Left ventricle myocardium inferior (tissue), 1 donor: ENCODE measurements around the gene CTRB2. TPM values are rescaled to one million over a fixed set of nuclear protein-coding genes. Genes with fewer than 3 reads are reported as not detected.
"Not testable (repeated sequence)": the region's sequence is repeated elsewhere in the genome, so short reads cannot be mapped to it uniquely, and the experiment has no call there.

Experiments
- DNase-seq: peaks from one replicate; pipeline ENCODE4 v3.0.0-alpha.2; 2020
- H3K27ac ChIP-seq: fragments of 200-600 bp; replicated peaks from 2 replicates; pipeline ENCODE4 v1.8.0; 2021
- H3K27me3 ChIP-seq: fragments of 200-600 bp; 2 replicates; pipeline ENCODE4 v1.8.0; 2021; ENCODE audit warnings: low read depth
- H3K36me3 ChIP-seq: fragments of 200-600 bp; 2 replicates; pipeline ENCODE4 v1.8.0; 2021
- H3K4me1 ChIP-seq: fragments of 200-600 bp; 2 replicates; pipeline ENCODE4 v1.8.0; 2021
- H3K4me3 ChIP-seq: fragments of 200-600 bp; 2 replicates; pipeline ENCODE4 v1.8.0; 2021; ENCODE audit warnings: mild to moderate bottlenecking, moderate library complexity
- H3K9me3 ChIP-seq: fragments of 200-600 bp; replicated peaks from 2 replicates; pipeline ENCODE4 v1.8.0; 2021
- intact Hi-C: fragments of 100-400 bp; cut with micrococcal nuclease; formaldehyde crosslinking; loops from one replicate; pipeline ENCODE4 v1.11.0; 2022
- total RNA-seq: library from RNA; stranded (reverse); fragmentation: NEBNext Ultra II Directional; extraction: Animal tissue kit (Norgen Biotek cat#: 25700); gene quantifications from one replicate; pipeline ENCODE4 v1.2.1, GENCODE V29; 2021
- TF ChIP-seq, protein P1 (sequence below): fragments of 200-600 bp; IDR thresholded peaks from 2 replicates; pipeline ENCODE4 v1.8.0; 2021; ENCODE audit warnings: antibody characterized with exemption, mild to moderate bottlenecking, borderline replicate concordance
- donor health status: DM: no; HTN: yes; CAD: no; lungs with severe emphysema.

The CTRB2 gene
- total RNA-seq, 1 donor from 2014 or later = not detected

DNA sequence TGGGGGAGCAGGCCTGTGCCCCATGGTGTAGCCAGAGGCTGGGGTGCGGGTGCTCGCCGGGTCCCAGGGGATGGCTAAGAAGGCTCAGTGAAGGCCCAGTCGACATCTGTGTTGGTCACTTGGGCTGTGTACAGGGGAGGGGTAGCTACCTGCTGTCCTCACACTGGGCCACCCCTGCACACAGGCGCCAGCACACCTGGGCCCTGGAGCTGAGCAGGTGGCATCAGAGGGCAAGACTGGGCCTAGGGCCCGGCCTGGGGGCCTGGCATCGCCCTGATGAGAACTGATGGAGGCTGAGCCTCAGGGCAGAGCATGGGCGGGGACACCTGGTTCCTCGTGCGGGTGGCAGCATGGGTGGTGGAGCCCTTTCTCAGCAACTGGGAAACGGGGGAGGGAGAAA lies 870 bp upstream of the CTRB2 start:
- Histone ChIP-seq H3K9me3 (no peaks in the 10 kb centered on the region), H3K27me3 (peaks cover 12% of the 10 kb centered on the region), H3K4me1 (no peaks in the 10 kb centered on the region), H3K4me3 (no peak overlapping the region), H3K27ac (no peak overlapping the region), H3K36me3 (no peaks in the 10 kb centered on the region)
- TF ChIP-seq, protein P1, sequence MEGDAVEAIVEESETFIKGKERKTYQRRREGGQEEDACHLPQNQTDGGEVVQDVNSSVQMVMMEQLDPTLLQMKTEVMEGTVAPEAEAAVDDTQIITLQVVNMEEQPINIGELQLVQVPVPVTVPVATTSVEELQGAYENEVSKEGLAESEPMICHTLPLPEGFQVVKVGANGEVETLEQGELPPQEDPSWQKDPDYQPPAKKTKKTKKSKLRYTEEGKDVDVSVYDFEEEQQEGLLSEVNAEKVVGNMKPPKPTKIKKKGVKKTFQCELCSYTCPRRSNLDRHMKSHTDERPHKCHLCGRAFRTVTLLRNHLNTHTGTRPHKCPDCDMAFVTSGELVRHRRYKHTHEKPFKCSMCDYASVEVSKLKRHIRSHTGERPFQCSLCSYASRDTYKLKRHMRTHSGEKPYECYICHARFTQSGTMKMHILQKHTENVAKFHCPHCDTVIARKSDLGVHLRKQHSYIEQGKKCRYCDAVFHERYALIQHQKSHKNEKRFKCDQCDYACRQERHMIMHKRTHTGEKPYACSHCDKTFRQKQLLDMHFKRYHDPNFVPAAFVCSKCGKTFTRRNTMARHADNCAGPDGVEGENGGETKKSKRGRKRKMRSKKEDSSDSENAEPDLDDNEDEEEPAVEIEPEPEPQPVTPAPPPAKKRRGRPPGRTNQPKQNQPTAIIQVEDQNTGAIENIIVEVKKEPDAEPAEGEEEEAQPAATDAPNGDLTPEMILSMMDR = no peak
- intact Hi-C loops = loop anchor here (2.0 kb wide), 1 partner anchor 17 kb away; no protein-coding TSS in a partner anchor
- no peak for DNase-seq

DNA sequence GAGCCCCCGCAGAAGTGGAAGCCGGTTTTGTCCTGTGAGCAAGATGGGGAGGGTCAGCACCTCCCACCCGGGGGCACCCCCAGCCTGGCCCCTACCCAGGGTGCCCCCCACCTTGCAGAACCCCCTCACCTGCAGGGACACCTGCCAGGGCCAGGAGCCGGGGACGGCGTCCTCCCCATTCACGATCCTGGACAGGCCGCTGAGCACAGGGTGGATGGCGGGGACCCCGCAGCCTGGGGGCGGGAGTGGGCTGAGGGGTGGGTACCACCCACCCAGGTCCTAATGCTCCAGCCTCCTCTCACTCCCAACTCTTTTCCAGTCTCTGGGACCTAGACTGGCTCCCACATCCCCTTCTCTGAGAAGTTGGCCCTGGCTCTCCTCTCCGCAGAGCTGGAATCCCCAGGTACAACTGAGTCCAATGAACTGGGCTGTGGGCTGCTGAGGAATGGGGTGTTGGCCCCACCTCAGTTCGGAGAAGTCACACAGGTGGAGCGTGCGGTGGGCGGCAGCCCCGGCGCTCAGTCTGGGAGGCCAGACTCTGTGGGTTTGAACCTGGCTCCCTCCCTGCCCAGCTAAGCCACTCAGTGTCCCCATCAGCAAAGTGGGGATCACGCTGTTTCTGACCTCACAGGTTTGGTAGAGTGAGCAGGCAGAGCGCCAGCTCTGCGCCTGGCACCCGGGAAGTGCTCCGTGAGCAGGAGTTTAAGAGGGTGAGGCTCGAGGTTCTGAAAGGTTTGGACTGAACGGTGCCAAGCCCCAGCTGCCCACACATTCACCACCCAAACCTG lies 806 bp downstream of the CTRB2 start:
- H3K36me3 ChIP-seq, H3K4me1 ChIP-seq, H3K9me3 ChIP-seq, H3K4me3 ChIP-seq, DNase-seq, H3K27ac ChIP-seq: not testable (repeated sequence)
- intact Hi-C loops = loop anchor here (2.0 kb wide), 1 partner anchor 19 kb away; no protein-coding TSS in a partner anchor
- H3K27me3 ChIP-seq = peaks cover 12% of the 10 kb centered on the region

DNA sequence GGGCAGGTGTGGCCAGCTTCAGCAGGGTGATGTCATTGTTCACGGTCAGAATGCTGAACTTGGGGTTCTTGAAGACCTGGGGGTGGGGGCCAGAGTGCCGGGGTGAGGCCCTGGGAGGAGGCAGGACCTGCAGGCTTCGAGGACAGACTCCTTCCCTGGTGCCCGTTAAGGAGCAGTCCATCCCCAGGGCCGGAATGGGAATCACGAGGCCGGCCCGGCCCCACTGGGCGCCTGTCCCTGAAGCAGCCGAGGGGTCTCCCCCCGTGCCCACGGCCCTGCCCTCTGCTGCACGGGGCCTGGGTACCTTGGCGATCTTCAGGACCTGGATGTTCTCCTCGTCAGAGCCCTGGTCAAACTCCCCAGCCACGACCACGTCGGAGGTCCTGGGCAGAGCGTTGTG lies 1.5 kb downstream of the CTRB2 start:
- intact Hi-C loops = not testable (repeated sequence)

GRCh38 chr16:75204905-75205304 lies 2.1 kb downstream of the CTRB2 start:
- intact Hi-C loops = not testable (repeated sequence)

More for the DNA sequence above, 1.5 kb downstream of the CTRB2 start:
- H3K36me3 ChIP-seq, H3K4me3 ChIP-seq, H3K4me1 ChIP-seq, DNase-seq, H3K27ac ChIP-seq, H3K9me3 ChIP-seq: not testable (repeated sequence)
- H3K27me3 ChIP-seq = peaks cover 12% of the 10 kb centered on the region

GRCh38 chr16:75204410-75204758 lies 2.6 kb downstream of the CTRB2 start:
- intact Hi-C loops = no loop called here
- Histone ChIP-seq H3K36me3 (no peaks in the 10 kb centered on the region), H3K9me3 (no peaks in the 10 kb centered on the region), H3K4me3 (no peak overlapping the region), H3K4me1 (peaks cover 3% of the 10 kb centered on the region), H3K27me3 (peaks cover 12% of the 10 kb centered on the region), H3K27ac (no peak overlapping the region)
- peak; percentile 8 for DNase-seq
- TF ChIP-seq, protein P1 = no peak

More at GRCh38 chr16:75204905-75205304, 2.1 kb downstream of the CTRB2 start:
- not testable (repeated sequence) for H3K4me3 ChIP-seq, H3K4me1 ChIP-seq, H3K27ac ChIP-seq, DNase-seq, H3K36me3 ChIP-seq, H3K9me3 ChIP-seq
- H3K27me3 ChIP-seq = peaks cover 12% of the 10 kb centered on the region

DNA sequence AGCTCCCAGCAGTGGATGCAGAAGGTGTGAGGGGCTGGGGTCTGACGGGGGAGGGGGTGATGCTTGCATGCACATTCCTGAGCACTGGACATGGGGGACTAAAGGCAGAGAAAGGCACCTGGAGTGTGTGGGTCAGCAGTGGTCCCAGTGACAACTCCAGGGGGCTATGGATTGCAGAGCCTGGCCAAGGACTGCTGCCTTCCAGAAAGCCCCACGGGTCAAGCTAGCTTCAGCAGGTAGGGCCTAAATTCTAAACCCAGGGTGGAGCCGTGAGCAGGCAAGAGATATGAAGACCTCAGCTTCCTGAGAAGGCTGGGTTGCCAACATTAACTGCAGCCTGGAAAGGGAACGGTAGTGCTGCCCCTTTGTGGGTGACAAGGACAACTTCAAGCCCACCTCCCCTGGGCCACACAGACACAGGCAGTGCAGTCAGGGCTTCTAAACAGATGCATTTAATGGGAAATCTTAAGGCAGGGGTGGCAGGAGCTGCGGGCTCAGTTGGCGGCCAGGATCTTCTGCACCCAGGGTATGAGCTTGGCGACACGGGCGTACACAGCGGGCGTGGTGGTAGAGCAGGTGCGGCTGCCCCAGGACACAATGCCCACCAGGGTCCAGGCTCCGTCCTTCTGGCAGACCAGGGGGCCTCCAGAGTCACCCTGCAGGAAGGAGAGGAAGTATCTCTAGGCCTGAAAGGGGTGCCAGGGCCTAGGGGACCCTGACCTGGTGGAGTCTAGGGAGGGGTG lies 3.1 kb downstream of the CTRB2 start:
- Histone ChIP-seq H3K4me3 (no peak overlapping the region), H3K4me1 (peaks cover 4% of the 10 kb centered on the region), H3K27me3 (peaks cover 15% of the 10 kb centered on the region), H3K27ac (no peak overlapping the region), H3K36me3 (no peaks in the 10 kb centered on the region), H3K9me3 (no peaks in the 10 kb centered on the region)
- intact Hi-C loops = no loop called here
- TF ChIP-seq, protein P1 = no peak
- DNase-seq = peak; percentile 11

DNA sequence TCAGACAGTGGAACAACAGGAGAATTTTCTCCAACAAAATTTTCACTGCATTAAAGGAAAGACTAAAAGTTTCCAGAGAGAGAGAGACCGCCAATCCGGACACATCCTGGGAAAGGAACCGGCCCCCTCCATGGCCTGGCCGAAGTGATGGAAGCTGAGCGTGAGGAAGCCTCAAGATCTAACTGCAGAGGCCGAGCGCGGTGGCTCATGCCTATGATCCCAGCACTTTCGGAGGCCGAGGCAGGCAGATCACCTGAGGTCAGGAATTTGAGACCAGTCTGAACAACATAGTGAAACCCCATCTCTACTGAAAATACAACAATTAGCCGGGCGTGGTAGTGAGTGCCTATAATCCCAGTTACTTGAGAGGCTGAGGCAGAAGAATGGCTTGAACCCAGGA lies 3.9 kb downstream of the CTRB2 start:
- DNase-seq = peak; percentile 5
- no peaks in the 10 kb centered on the region for H3K36me3 ChIP-seq
- no peak overlapping the region for H3K4me3 ChIP-seq
- H3K27me3 ChIP-seq = peaks cover 22% of the 10 kb centered on the region
- TF ChIP-seq, protein P1 = no peak
- H3K4me1 ChIP-seq = peaks cover 8% of the 10 kb centered on the region
- no peak overlapping the region for H3K27ac ChIP-seq
- intact Hi-C loops = no loop called here
- H3K9me3 ChIP-seq = no peaks in the 10 kb centered on the region
